NCI-H2081 (cell line): Measurements from ENCODE around the gene LRIG1.
"Not testable (repeated sequence)": the region's sequence is repeated elsewhere in the genome, so short reads cannot be mapped to it uniquely, and the experiment has no call there.

ENCODE experiments used
- DNase-seq, 2 experiments: peaks; one replicate each; lab custom pipeline; 2025; lab: John Stamatoyannopoulos, UW

The LRIG1 gene

DNA sequence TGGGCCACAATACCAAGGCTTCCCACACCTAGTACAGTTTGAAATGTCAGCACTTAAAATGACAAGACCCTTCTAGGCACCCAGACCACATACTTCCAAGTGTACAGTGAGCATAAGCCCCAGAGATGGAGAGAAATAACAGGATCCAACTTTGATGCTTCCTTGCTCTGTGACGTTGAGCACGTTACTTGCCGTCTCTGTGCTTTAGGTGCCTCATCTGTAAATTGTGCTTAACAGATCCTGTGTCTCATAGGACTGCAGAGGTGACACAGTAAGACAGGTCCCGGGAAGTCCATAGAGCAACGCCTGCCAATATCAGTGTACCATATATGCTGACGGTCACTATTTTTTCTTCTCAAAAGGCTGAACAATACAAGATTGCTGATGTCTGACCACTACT lies 59.1 kb downstream of the LRIG1 start:
- DNase-seq = no peak

DNA sequence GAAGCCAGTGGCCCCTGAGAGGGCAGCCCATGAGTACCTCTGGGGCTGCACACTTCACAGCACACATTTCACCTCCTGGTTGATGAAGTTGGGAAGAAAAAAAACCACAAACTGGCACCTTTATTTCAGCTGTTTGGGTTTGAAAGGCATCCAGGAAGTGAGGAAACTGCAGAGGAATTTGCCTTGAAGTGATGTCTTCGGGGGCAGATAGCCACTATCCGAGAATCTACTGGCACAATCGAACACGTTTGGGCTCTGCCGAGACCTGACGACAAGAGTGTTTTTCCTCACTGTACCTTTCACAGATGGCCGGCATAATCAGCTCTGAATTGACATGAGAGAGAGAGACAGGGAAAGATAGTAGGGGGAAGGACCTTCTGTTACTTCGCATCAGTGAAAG lies 59.7 kb downstream of the LRIG1 start:
- no peak for DNase-seq

DNA sequence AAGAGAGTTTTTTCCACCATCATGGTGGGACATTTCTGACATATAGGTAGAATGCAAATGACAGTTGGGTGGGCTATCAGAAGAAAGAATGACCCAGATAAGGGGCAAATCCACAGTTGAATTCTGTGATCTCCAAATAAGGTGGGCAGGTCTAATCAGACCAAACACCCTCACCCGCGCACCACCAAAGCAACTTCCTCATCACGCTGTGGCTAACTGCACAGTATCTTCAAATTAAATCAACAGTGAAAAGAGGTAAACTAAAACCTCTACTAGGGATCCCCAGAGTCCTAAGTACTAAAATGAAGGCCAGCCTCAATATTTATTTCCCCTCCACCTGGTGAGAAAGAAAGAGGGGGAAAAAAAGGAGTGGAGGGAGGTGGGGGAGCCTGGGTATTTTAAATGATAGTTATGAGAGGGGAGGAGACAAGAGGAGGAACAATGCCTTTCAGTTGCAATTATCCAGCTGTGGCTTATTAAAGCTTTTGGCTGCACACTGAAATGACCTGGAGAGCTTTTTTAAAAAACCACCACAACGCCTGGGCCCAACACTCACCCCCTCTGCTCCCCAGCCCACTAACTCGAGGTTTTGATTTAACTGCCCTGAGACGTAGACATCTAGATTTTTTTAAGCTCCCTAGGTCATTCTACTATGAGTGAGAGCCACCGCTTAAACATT lies 61.0 kb downstream of the LRIG1 start:
- peak; percentile 36 to 71 for DNase-seq

DNA sequence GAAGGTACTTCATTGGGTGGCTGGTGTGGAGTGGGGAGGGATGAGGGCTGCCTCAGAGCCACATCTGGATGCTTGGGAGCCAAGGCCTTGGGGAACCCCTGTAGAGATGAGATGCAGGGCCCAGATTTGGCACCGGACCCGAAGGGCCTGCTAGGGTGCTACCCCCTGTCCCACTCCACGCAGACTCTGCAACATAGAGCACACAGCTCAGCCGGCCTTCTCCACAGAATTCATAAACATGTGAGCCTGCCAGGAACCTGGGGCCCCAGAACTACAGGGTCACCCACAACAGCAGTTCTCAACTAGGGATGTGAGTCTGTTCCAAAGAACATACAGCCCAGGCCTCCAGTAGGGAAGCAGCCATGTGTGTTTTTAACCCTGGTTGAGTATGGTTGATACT lies 62.8 kb downstream of the LRIG1 start:
- DNase-seq = no peak

DNA sequence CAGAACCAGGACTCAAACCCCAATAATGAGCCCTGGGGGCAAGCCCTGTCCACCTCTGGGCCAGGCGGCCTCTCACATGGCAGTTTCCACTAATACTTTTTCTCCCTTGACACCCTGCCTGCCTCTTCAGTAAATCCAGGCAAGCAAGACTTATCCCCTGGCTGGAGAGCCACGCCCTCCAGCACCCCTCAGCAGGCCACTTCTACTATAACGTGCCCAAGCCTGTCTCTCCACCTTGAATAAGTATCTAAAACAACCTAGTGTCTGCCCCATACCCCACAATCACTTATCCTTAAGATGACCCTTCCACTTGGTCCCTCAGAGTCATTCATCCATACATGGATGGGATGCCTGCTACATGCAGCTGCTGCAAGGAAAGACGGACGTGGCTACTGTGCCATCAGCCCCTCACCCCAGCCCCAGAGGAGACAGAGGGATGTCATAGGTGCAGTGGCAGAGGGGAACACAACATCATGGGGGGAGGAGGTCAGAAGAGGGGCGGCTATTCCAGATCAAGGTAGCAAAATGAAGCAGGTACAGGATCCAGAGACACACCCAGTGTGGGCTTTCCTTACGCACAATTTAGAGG lies 63.4 kb downstream of the LRIG1 start:
- no peak for DNase-seq

DNA sequence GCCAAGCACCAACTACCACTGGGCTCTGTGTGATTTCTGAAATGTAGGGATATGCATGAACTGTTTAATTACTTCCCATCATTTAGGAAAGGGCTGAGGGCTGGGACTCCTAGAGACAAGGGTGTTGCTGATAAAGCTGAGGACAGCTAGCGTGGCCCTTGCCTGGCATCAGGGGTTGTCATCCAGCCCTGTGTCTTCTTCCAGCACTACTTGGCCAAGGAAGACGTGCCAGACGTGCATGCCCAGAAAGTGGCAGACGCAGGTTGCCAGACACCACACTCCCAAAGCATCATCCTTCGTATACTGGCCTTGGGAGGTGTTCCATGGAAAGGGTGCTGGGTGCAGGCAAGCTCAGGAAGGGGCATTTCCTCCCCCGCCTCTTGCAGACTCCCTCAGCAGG lies 64.8 kb downstream of the LRIG1 start:
- no peak for DNase-seq

DNA sequence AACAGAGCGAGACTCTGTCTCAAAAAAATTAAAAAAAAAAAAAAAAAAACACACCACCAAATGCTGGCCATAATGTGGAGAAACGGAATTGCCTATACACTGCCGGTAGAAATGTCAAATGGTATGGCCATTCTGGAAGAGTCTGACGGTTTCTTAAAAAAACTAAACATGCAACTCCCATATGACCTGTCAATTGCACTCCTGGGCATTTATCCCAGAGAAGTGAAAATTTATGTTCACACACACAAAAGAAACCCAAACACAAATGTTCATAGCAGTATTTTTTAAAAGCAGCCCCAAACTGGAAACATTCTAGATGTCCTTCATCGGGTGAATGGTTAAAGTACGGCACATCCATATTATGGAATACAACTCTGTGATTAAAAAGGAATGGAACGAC lies 66.1 kb downstream of the LRIG1 start:
- DNase-seq = no peak

DNA sequence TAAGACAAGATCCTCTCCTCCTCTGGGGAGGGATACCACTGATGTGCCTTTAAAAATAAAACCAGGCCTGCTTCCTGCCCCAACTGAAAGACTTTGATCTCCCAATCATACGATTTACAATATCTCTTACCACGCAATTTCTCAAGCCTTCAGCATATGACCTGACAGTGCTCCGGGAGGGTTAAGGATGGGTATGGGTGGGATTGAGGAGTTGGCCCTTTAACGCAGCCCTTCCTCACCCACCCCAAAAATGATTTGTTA lies 67.4 kb downstream of the LRIG1 start:
- DNase-seq = no peak

DNA sequence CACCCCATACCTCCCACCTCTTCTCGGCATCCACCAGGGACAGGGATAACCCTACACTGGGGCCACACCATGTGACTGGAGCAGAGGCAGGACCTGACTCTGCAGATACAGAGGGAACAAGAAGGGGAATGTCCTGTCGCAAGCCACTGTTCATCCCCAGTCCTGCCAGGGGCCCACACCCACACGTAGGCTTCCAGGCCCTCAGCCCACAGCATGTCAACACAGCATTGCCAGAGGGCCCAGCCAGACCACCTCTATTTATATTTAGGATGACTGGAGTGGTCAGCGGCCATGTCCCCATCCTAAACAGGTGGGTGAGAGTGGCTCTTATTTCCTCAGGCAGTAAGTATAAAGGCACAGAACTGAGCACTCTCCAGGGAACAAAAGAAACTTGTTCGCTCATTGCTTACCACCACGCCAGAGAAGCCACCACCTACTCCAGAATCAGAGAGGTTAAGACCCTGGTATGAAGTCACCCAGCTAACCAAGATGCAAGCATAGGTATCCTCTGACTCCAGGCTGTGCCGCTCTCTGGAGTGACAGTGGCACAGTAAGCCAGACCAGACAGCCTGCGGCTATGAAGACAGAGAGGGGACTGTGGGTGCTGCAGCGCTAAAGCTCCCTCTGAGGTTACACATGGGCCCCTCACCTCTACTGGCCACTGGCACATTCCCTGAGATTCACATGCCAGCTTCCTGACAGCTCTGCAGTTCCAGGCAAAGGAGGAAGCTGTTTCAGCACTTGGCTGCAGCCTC lies 67.9 kb downstream of the LRIG1 start:
- DNase-seq = no peak

DNA sequence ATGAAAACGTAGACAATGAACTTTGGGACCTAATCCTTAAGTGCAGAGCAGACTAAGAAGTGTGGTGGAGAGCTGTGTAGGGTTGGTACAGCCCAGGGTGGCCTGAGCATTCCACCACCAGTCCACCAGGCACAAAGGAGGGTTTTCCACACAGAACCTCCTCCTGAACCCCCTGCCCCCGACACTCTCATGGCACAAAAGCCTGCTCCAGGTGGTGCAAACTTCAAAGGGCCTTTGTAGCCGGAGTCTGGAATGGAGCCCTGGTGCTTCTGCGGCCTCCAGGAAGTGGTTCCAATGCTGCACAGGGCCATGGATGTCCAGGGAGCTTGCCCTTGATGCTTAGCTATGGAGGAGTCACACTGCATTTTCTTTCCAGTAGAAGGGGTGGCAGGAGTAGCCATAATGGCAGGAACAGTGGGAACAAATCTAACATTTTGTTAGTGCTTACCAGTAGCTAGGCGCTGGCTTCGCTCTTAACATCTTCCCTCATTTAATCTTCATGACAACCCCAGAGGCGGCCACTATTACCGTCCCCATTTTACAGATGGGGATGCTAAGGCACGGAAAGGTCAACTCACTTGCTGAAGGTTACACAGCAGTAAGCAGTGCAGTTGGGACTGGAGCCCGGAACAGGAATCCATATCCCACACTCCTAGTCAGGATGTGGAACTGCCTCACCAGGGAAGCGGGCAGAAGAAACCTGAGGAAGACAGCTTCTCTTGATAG lies 68.6 kb downstream of the LRIG1 start:
- no peak for DNase-seq

DNA sequence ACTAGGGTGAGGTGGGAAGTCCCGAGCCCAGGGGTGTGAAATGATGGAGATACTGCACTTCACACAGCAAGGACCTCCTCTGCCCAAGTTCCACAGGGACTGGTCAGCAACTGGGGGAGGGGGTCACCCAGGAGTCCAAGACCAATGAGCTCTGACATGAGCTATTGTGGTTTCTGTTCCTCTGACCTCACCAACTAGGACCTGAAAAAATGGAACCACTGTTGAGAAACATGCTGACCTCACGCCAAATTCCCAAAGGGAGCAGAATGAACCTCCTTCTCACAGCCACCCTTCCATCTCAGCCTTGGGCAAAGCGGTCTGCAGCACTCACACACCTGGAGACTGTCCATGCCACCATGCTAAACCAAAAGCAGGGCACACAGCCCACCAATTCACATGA lies 69.3 kb downstream of the LRIG1 start:
- DNase-seq = no peak

DNA sequence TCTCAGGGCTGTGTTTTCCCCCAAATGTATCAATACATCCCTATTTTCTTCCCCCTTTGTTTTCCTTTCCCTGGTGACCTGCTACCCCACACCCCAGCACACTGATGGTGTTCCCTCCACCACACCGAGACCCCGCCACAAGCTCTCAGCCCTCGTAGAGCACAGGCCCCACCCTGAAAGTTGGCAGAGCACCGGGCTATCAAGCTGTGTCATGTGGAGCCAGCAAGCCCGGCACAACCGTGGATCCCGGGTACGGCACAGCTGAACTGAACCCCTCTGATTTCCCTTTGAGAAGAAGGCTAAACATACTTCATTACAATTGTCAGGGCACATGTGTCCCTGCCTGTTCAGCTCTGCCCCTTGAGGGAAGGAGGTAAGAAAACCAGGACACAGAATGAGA lies 69.9 kb downstream of the LRIG1 start:
- DNase-seq = no peak

DNA sequence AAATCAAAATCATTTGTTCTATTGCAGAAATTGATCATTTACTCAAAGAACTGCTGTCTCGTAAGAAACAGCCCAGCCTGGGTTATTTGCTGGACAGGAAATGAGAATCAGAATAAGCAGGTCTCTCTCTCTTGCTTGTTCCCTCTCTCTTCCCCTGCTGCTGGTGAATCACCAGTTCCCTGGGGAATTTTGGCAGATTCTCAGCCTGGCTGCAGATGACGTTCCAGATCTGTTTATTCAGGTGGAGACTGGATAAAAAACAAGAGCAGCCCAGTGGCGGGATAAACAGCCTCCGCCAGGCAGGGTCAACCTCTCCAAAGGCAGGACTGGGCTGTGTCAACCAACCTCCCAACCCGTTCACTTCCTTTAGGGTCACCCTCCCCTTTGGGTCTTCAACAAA lies 72.1 kb downstream of the LRIG1 start:
- DNase-seq = peak; percentile 66 to 80

DNA sequence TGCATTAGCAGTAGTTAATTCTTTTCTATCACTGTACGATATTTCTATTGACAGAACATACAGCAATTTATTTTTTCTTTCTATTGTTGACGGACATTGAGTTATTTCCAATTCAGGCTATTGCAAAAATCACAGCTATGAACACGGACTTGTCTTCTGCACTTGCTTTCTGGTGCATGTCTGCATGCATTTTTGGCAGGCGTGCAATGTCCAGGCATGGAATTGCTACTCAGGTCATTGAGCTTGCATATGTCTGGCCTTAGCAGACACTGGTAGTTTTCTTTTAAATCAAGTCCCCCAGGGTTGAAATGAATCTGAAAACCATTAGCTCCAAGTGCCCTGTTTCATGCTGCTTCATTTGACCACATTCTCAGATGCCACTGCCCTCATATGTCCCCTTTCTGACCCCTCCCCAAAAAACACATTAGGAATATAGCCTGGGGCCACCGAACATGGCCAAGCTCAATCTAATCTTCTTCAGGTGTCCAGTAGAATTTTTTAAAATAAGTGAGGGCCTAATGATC lies 72.8 kb downstream of the LRIG1 start:
- DNase-seq = no peak

DNA sequence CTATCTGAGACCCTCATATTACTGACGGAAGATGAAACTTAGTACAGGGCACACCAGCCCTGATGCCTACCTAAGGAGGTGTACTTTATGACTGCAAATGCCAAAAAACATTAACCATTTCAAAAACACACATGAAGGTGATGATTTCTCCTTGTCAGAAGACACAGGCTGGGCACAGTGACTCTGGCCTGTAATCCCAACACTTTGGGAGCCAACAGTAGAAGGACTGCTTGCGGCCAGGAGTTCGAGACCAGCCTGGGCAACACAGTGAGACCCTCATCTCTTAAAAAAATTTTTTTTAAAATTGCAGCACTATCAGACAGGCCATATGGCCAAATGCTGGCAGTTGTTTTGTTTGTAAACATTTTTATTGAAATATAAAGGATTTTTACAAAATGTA lies 73.5 kb downstream of the LRIG1 start:
- DNase-seq = no peak

DNA sequence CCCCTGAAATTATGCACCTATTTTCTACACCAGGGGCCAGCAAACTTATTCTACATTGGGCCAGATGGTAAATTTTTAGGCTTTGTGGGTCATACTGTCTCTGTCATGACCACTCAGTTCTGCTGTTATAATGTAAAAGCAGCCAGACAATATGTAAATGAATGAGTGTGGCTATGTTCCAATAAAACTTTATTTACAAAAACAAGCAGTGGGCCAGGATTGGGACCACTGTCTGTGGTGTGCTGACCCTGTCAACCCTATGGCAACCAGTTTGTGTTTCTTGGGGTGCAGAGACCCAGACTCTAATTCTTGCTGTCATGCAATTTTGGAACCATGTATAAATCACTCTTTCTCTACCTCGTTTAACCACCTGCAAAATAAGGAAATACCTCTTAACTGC lies 74.7 kb downstream of the LRIG1 start:
- no peak for DNase-seq

DNA sequence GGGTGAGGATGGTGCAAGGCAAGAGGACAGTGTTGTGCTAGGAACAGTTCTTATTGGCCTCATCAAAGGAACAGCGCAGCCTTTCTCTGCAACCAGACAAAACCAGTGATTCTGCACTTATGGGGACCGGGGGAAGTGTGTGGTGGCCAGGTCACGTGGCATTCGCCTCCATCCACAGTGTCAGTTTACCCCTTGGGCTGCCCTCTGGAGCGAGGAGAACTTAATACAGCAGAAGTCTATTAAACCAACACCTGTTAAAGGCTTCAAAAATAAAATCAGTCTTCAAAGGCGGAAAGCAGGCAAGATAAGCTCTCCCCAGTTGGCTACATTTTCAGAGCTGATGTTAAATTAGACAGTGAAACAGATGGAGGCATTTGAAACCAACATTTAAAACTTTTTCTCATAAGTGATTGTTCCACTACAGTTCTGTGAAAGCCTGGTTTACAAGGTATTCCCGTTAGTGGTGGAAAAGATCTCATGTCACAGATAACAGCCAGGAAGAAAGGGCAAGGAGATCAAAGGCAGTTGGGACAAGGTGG lies 75.2 kb downstream of the LRIG1 start:
- DNase-seq = no peak

DNA sequence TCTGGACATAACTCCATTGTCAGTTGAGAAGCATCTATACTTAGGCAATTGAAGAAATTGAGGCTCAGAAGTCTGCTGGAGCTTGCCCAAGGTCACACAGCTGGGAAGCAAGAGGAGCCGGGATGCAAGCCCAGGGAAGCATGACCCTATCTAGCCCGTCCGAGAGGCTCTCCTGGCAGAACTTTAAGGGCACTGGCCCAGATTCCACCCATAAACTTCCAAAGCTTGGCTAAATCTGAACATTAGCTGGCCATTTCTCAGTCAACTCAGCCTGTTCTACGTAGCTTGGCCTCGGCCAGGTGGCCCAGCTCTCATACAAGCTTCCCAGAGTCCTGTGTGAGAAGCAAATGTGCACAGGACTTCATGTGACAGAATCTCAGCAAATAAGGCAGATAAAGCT lies 75.8 kb downstream of the LRIG1 start:
- DNase-seq = no peak

DNA sequence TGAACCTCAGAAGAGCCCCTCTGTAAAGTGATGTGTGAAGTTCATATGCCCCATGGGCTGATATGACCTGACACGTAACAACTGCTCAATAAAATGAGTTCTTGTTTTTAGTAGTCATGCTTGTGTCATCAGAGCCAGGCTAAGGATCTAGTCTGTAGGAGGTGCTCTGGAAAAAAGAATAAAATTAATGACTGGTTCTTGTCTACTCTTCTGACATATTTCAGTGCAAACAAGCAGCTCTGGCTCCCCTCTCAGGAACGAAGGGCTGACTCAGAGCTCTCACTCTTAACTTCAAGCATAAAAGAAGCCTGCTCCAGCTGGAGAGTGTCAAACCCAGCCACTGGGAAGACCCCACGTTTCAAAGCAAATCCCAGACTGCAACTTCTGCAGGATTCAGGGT lies 77.0 kb downstream of the LRIG1 start:
- no peak for DNase-seq

DNA sequence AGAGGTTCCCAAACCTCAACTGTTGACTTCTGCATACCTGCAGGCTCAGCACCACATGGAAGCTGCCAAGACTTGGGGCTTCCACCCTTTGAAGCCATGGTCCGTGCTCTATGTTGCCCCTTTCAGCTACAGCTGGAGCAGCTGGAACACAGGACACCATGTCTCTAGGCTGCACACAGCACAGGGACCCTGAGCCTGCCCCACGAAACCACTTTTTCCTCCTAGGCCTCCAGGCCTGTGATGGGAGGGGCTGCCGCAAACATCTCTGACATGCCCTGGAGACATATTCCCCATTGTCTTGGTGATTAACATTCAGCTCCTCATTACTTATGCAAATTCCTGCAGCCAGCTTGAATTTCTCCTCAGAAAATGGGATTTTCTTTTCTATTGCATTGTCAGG lies 78.9 kb downstream of the LRIG1 start:
- not testable (repeated sequence) for DNase-seq

DNA sequence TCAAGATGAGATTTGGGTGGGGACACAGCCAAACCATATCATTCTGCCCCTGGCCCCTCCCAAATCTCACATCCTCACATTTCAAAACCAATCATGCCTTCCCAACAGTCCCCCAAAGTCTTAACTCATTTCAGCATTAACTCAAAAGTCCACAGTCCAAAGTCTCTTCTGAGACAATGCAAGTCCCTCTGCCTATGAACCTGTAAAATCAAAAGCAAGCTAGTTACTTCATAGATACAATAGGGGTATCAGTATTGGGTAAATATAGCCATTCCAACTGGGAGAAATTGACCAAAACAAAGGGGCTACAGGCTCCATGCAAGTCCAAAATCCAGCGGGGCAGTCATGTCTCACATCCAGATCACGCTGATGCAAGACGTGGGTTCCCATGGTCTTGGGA lies 79.7 kb downstream of the LRIG1 start:
- DNase-seq = not testable (repeated sequence)

DNA sequence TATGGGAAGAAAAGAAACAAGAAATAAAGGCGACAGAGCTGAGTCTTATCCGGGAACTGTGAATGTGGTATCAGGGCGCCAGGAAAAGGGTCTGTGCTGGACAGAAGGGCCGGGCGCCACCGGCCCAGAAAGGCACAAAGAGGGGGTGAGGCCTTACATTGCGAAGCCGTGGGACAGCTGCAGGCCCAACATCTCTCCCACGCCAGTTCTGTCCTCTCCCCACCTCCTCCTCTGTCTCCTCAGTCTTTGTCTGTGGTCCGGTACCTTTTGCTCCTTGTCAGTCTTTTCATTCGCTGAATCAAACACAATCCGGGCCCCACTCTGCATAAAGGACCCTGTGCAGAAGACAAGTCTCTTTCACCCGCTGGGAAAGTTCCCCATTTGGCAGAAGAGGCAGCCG lies 81.8 kb downstream of the LRIG1 start:
- no peak for DNase-seq

DNA sequence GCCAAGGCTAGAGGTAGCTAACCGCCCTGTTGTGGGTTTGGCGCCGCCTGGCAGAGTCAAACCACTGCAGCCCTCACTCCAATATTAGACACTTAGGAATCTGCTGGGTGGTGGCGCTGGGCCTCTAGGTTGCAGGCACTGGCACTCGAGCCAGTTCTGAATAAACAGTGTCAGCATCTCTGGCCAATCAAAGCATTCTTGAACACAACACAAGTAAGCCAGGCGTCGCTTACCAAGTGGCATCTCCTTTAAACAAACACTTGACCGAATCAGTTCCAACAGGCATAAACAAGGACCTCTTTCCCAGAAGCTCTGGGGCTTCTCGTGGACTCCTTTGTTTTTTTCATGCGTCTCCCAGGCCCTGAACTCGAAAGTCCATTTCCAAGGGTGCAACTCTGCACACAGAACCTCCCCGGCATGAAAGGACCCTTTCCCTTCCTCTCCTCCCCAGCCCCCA lies 82.3 kb downstream of the LRIG1 start:
- DNase-seq = no peak
